GM12872 (cell line): ENCODE results near the gene CNTNAP5.

Experiments used
- CTCF ChIP-seq: IDR thresholded peaks from 3 replicates; pipeline ENCODE4 v1.5.1; 2011; ENCODE audit warnings: low read depth, mild to moderate bottlenecking, low read length, moderate library complexity; ENCODE audit not compliant: insufficient read depth

Gene CNTNAP5

DNA sequence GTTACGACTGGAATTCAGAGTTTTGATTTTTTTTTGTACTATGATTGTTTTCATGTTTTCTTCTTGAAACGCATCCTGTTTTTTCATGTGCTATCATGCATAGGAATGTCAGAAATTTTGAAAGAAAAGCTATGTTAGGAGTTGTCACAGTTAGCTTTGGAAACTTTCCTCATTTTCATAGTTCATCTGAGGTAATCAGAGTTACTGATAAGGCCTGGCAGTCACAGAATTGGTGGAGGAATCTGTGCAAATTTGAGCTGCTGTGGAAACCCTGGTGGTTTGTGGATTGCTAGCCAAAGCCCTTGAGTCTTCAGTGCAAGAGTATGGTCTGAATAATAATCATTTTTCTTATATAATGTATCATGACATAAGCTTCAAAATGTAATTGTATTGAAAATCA lies 401.0 kb downstream of the CNTNAP5 start:
- no peak for TF ChIP-seq CTCF

- TF ChIP-seq CTCF: no peak
Measured at GRCh38 chr2:124426625-124427024, 401.5 kb downstream of the CNTNAP5 start.

GRCh38 chr2:124437811-124438210 lies 412.7 kb downstream of the CNTNAP5 start:
- TF ChIP-seq CTCF: no peak

- no peak for TF ChIP-seq CTCF
Measured at GRCh38 chr2:124450481-124450880, 425.4 kb downstream of the CNTNAP5 start.

DNA sequence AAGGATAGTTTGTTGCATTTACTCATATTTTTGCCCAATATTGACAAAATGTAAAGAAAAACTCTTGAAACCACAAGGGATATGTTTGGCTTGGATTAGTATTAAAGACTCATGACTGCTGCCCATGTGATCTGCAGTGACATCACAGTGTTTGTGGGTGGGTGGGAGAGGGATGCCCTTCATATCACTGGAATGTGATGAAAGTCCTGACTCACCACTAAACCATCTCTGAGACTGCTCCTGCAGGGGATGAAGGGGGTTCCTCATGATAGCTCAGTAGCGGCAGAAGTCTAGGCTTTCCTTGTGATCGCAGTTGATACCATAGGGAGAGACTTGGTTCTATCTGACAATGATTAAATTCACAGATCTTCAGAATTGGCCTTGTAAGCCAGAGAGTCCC lies 451.2 kb downstream of the CNTNAP5 start:
- TF ChIP-seq CTCF: no peak

DNA sequence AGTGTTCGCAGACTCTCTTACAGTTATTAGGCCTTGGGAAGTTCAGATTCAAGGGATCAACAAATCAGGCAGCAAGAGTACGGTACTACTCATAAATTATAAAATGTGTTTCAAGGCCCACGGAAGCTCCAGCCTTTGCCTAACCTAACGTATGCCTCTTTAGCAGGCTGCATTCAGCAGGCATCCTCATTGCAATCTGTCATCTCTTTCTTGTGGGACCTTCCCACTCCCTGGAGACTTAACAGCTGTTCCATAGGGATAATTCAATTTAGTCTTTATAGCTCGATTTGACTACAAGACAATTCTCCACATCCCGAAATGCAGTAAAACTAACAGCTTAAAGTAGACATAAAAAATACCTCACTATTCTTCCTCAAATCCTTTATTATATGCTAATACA lies 453.7 kb downstream of the CNTNAP5 start:
- TF ChIP-seq CTCF: no peak

DNA sequence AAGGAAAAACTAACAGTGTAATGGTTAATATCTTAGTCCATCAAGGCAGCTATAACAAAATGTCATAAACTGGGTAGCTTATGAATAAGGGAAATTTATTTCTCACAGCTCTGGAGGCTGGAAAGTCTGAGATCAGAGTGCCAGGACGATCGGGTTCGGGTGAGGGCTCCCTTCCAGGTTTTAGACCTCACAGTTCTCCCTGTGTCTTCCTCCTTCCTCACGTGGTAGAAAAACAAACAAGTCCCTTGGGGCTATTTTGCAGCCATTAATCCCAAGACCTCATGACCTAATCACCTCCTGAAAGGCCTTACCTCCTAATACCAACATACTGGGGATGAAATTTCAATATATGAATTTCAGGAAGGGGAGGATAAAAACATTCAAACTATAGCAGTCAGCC lies 455.9 kb downstream of the CNTNAP5 start:
- no peak for TF ChIP-seq CTCF

DNA sequence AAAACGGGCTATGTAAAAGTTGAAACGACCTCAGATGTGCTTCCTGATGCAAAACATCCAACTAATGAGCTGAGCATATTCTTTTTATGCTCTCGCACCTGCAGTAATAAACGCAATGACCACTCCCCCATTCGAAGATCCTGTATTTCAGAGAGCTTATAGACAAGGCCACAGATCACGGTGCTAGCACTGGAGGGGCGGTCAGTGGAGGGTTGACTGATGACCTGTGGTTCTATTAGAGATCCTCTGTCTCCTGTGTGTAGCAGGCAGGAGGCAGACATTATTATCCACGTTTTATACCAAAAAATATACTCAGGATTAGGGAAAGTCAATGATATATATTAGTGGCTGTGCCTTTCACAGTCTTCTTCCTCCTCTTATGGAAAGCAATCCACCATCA lies 457.0 kb downstream of the CNTNAP5 start:
- TF ChIP-seq CTCF: no peak
